VCaP (cell line): ENCODE data around the gene RAB24.

Experiments
- H3K27ac ChIP-seq: fragments of 450-650 bp; 2 replicates; pipeline ENCODE4 v1.5.1; 2017
- TF ChIP-seq, protein P1 (sequence below): fragments of 450-650 bp; conservative IDR thresholded peaks from 2 replicates; pipeline ENCODE4 v1.5.1; 2017; ENCODE audit warnings: mild to moderate bottlenecking, moderate library complexity

Gene RAB24

GRCh38 chr5:177319913-177320588, 16.5 kb upstream of the RAB24 start:
- TF ChIP-seq, protein P1, sequence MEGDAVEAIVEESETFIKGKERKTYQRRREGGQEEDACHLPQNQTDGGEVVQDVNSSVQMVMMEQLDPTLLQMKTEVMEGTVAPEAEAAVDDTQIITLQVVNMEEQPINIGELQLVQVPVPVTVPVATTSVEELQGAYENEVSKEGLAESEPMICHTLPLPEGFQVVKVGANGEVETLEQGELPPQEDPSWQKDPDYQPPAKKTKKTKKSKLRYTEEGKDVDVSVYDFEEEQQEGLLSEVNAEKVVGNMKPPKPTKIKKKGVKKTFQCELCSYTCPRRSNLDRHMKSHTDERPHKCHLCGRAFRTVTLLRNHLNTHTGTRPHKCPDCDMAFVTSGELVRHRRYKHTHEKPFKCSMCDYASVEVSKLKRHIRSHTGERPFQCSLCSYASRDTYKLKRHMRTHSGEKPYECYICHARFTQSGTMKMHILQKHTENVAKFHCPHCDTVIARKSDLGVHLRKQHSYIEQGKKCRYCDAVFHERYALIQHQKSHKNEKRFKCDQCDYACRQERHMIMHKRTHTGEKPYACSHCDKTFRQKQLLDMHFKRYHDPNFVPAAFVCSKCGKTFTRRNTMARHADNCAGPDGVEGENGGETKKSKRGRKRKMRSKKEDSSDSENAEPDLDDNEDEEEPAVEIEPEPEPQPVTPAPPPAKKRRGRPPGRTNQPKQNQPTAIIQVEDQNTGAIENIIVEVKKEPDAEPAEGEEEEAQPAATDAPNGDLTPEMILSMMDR, result no peak

DNA sequence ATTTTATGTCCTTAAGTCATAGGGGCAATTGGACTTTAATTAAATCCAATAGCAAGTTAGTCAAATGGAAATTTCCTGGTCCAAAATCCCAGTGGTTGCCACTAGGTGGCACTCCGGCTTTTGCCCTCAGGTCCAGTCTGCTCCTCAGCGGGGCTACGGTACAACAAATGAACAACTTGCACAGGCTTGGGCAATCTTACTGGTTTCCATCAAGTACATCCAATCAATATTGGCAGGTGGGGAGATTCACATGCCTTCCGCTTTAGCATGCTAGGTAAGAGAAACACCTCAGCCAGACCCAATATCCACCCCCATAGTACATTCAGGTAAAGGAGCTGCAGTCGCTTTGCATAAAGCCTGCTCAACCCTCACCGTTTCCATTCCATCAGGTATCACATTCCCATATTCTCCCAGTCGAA, 14.4 kb upstream of the RAB24 start:
- H3K27ac ChIP-seq, result no peak overlapping the region
- TF ChIP-seq, protein P1, result peak; percentile 99

More at GRCh38 chr5:177319913-177320588, 16.5 kb upstream of the RAB24 start:
- H3K27ac ChIP-seq, result no peak overlapping the region

DNA sequence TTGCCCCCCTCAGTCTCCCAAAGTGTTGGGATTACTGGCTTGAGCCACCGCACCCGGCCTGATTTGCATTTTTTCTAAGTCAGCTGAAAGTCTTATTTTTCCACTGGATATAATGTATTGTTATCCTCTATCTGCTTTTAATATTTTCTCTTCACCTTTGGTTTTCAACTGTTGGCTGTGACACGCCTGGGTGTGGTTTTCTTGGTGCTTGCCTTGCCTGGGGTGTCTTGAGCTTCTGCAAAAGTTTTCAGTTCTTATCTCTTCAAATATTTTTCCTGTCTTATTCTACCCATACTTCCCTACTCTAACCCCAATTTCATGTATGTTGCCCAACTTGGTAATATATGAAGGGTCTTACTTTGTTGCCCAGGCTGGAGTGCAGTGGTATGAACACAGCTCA, 12.5 kb upstream of the RAB24 start:
- H3K27ac ChIP-seq, result no peak overlapping the region
- TF ChIP-seq, protein P1, result no peak

DNA sequence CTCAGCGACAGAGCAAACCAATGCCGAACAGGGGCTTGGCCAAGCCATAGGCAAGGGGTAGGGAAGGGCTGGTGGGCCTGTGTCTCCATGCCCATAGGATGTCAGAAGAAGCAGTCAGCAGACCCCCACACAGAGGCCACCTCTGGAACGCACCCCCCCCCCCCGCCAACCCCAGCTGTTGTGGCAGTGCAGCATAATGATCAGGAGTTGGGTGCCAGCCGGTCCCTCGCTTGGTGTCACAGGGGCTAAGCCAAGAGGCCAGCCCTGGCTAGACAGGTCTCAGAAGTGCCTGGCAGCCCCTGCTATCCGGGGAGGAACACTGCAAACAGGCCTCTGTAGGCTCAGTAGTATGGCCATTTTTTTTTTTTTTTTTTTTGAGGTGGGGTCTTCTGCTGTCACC, 11.9 kb upstream of the RAB24 start:
- no peak overlapping the region for H3K27ac ChIP-seq
- TF ChIP-seq, protein P1, result no peak

GRCh38 chr5:177314376-177315342, 11.1 kb upstream of the RAB24 start:
- H3K27ac ChIP-seq, result no peak overlapping the region

DNA sequence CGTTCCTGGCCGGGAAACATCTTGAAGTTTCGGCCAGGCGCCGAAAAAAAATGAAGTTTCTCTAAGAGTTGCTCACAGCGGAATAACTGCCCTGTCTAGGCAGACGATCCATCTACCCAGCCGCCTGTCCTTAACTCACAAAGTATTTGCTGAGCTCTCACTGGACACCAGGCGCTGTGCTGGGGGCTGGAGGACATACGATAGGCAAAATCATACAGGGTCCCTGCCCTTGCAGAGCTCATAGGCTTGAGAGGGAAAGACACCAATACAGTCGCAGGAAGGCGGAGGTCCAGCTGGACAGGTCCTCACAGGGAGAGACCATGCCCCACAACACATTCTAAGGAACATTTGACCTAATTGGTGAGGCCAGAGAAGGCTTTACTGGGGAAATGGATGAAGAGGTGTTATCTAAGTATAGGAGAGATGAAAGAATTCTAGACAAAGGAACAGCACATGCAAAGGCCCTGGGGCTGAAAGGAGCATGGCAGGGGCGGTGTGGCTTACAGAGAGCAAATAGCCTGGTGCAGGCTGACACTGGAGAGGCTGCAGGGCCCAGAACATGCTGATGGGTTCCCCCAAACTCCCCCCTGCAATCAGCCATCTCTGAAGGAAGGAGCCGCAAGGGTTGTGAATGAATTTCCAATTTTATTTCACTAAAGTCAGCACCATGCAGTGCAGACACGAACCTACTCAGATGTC, 10.2 kb upstream of the RAB24 start:
- TF ChIP-seq, protein P1, result no peak
- H3K27ac ChIP-seq, result peak overlapping the region; percentile 83; the same call in 1 of the 2 replicates

More at GRCh38 chr5:177314376-177315342, 11.1 kb upstream of the RAB24 start:
- TF ChIP-seq, protein P1, result no peak

- H3K27ac ChIP-seq, result peak overlapping the region; percentile 83
- TF ChIP-seq, protein P1, result 0 out of 2 replicates have a peak, but pooled peaks have one; percentile 8
These were observed 9.2 kb upstream of the RAB24 start for GRCh38 chr5:177312649-177313181.
